HG03469 (cell line): Measurements from ENCODE around the gene UPB1.

ENCODE experiments used
- ATAC-seq: cut with Tn5 transposase; IDR thresholded peaks from one replicate; pipeline ENCODE4 v1.9.1; 2021; ENCODE audit warnings: mild to moderate bottlenecking, moderate library complexity, moderate number of reproducible peaks; ENCODE audit not compliant: unreplicated experiment

Gene UPB1

GRCh38 chr22:24494528-24495364 lies at the start of gene UPB1:
Gene UPB1, plus strand, starts transcription at chr22:24495332. Its CDS starts 72 bp downstream, at chr22:24495404.
- no peak for ATAC-seq

GRCh38 chr22:24445481-24446259 lies 49.5 kb upstream of the UPB1 start:
- ATAC-seq, result no peak

GRCh38 chr22:24446260-24446611 lies 48.9 kb upstream of the UPB1 start:
- ATAC-seq, result no peak

GRCh38 chr22:24450610-24451009 lies 44.5 kb upstream of the UPB1 start:
- ATAC-seq, result no peak

- ATAC-seq, result no peak
Measured at GRCh38 chr22:24451162-24451561, 44.0 kb upstream of the UPB1 start.

GRCh38 chr22:24453853-24454252 lies 41.3 kb upstream of the UPB1 start:
- ATAC-seq, result no peak

GRCh38 chr22:24455039-24455438 lies 40.1 kb upstream of the UPB1 start:
- no peak for ATAC-seq

- no peak for ATAC-seq
Measured at GRCh38 chr22:24455751-24456426, 39.2 kb upstream of the UPB1 start.

- ATAC-seq, result no peak
Measured at GRCh38 chr22:24457894-24458420, 37.2 kb upstream of the UPB1 start.

- ATAC-seq, result no peak
Measured at GRCh38 chr22:24459911-24460310, 35.2 kb upstream of the UPB1 start.

GRCh38 chr22:24460418-24461089 lies 34.6 kb upstream of the UPB1 start:
- ATAC-seq, result no peak

- ATAC-seq, result no peak
Measured at GRCh38 chr22:24463071-24463760, 31.9 kb upstream of the UPB1 start.

GRCh38 chr22:24465566-24465965 lies 29.6 kb upstream of the UPB1 start:
- ATAC-seq, result no peak

GRCh38 chr22:24465975-24466374 lies 29.2 kb upstream of the UPB1 start:
- ATAC-seq, result no peak

- ATAC-seq, result no peak
Measured at GRCh38 chr22:24466716-24467328, 28.3 kb upstream of the UPB1 start.

- ATAC-seq, result no peak
Measured at GRCh38 chr22:24467340-24467739, 27.8 kb upstream of the UPB1 start.

GRCh38 chr22:24471570-24471969 lies 23.6 kb upstream of the UPB1 start:
- no peak for ATAC-seq

- no peak for ATAC-seq
Measured at GRCh38 chr22:24473284-24473683, 21.8 kb upstream of the UPB1 start.

- no peak for ATAC-seq
Measured at GRCh38 chr22:24474221-24474620, 20.9 kb upstream of the UPB1 start.
